Thoracic aorta (tissue), 2 donors: ENCODE results near the gene CDH15. TPM values are rescaled to one million over a fixed set of nuclear protein-coding genes. Genes with fewer than 3 reads are reported as not detected.
"Not testable (repeated sequence)": the region's sequence is repeated elsewhere in the genome, so short reads cannot be mapped to it uniquely, and the experiment has no call there.

Experiments
- ATAC-seq: fragments of 150-250 bp; one replicate; pipeline ENCODE4 v1.8.0; 2017; ENCODE audit warnings: low read depth; ENCODE audit not compliant: insufficient number of reproducible peaks, low FRiP score
- DNase-seq: peaks from one replicate; pipeline ENCODE4 v3.0.0-alpha.2; 2020; ENCODE audit warnings: low spot score
- H3K27ac ChIP-seq, 2 donors: fragments of 200-600 bp; sonication (generic); 1 replicate in 1 of 2; 2 replicates in 1 of 2; pipeline ENCODE4 v1.5.1; 2016; ENCODE audit warnings: mild to moderate bottlenecking in 2 of 2, moderate library complexity in 2 of 2
- H3K27me3 ChIP-seq: fragments of 200-600 bp; sonication (generic); replicated peaks from 2 replicates; pipeline ENCODE4 v1.6.0; 2016; ENCODE audit warnings: mild to moderate bottlenecking; ENCODE audit not compliant: insufficient read depth
- H3K36me3 ChIP-seq: fragments of 200-600 bp; sonication (generic); one replicate; pipeline ENCODE4 v1.5.1; 2016
- H3K4me1 ChIP-seq, 2 donors: fragments of 200-600 bp; sonication (generic); 1 replicate in 1 of 2; 2 replicates in 1 of 2; pipeline versions ENCODE4 v1.5.1 to v1.6.0; 2016; ENCODE audit warnings: low read depth in 2 of 2, mild to moderate bottlenecking in 1 of 2; ENCODE audit not compliant: control insufficient read depth in 1 of 2
- H3K4me3 ChIP-seq: fragments of 200-600 bp; sonication (generic); 2 replicates; pipeline ENCODE4 v1.5.1; 2016; ENCODE audit warnings: mild to moderate bottlenecking
- H3K9me3 ChIP-seq: fragments of 200-600 bp; sonication (generic); 2 replicates; pipeline ENCODE4 v1.5.1; 2016
- total RNA-seq, 2 donors: library from RNA; depleted of rRNA; stranded (reverse); fragments of >200 nt; gene quantifications; one replicate each; pipeline versions ENCODE4 v1.1.0 to v1.2.3, GENCODE V29; 2016
- TF ChIP-seq, protein P1 (sequence below): fragments of 200-600 bp; sonication (generic); IDR thresholded peaks from one replicate; pipeline ENCODE4 v1.5.1; 2019; ENCODE audit warnings: antibody characterized with exemption

The CDH15 gene
- total RNA-seq, 2 donors from 2014 or later: 1.4 TPM; not detected in 1

DNA sequence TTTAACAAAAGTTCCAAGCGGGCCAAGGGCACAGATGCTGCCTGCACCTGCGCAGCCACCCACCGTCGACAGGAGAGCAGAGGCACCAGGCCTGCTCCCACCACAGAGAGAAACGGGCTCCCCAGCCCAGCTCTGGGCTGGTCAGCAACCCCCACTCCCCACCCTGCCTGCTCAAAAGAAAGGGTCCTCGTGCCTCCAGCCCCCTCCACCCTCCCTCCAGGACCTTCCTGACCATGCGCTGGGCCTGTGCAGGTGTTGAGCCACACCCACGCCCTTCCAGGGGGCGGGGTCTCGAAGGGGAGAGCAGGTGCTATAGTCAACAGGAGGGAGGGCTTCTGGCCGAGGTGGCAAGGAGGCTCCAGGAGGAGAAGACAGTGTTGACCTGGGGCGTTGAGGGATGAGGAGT, 71.2 kb downstream of the CDH15 start:
- DNase-seq: no peak
- no peaks in the 10 kb centered on the region for H3K9me3 ChIP-seq
- H3K27ac ChIP-seq: no peak overlapping the region
- TF ChIP-seq, protein P1, sequence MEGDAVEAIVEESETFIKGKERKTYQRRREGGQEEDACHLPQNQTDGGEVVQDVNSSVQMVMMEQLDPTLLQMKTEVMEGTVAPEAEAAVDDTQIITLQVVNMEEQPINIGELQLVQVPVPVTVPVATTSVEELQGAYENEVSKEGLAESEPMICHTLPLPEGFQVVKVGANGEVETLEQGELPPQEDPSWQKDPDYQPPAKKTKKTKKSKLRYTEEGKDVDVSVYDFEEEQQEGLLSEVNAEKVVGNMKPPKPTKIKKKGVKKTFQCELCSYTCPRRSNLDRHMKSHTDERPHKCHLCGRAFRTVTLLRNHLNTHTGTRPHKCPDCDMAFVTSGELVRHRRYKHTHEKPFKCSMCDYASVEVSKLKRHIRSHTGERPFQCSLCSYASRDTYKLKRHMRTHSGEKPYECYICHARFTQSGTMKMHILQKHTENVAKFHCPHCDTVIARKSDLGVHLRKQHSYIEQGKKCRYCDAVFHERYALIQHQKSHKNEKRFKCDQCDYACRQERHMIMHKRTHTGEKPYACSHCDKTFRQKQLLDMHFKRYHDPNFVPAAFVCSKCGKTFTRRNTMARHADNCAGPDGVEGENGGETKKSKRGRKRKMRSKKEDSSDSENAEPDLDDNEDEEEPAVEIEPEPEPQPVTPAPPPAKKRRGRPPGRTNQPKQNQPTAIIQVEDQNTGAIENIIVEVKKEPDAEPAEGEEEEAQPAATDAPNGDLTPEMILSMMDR: no peak
- H3K4me3 ChIP-seq: no peak overlapping the region
- no peaks in the 10 kb centered on the region for H3K27me3 ChIP-seq
- peaks cover 4 to 16% of the 10 kb centered on the region in 2 donors for H3K4me1 ChIP-seq
- no peak for ATAC-seq
- H3K36me3 ChIP-seq: no peaks in the 10 kb centered on the region

DNA sequence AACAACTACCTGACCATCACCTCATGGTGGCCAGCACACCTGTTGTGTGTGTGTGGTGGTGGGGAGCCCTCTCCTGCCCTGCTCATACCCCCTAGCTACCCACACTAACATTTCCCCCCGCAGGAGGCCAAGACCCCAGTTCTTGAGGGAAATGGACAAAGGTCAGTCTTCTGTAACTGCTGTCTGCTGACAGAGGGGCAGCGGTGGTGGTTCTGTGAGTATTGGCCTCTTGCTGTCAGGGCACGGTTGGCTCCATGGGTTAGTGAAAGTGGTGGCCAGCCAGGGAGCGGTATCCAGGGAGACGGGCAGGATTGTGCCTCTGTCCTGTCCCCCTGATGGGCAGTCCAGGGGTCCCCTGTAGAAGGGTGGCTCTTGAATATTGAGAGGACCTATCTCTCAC, 72.1 kb downstream of the CDH15 start:
- Histone ChIP-seq H3K4me1 (peaks cover 4 to 16% of the 10 kb centered on the region in 2 donors), H3K9me3 (no peaks in the 10 kb centered on the region), H3K4me3 (no peak overlapping the region), H3K27ac (no peak overlapping the region), H3K27me3 (no peaks in the 10 kb centered on the region), H3K36me3 (no peaks in the 10 kb centered on the region)
- TF ChIP-seq, protein P1: no peak
- DNase-seq: no peak
- ATAC-seq: no peak

DNA sequence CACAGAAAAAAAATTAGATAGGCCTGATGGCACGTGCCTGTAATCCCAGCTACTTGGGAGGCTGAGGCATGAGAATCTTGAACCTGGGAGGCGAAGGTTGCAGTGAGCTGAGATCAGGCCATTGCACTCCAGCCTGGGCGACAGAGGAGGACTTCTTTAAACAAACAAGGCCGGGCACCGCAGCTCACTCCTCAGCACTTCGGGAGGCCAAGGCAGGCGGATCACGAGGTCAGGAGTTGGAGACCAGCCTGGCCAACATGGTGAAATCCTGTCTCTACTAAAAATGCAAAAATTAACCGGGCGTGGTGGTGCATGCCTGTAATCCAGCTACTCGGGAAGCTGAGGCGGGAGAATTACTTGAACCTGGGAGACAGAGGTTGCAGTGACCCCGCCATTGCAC, 72.7 kb downstream of the CDH15 start:
- not testable (repeated sequence) for H3K4me3 ChIP-seq, ATAC-seq, H3K9me3 ChIP-seq, DNase-seq, H3K27me3 ChIP-seq, H3K27ac ChIP-seq, H3K36me3 ChIP-seq
- peaks cover 4 to 16% of the 10 kb centered on the region in 2 donors for H3K4me1 ChIP-seq

DNA sequence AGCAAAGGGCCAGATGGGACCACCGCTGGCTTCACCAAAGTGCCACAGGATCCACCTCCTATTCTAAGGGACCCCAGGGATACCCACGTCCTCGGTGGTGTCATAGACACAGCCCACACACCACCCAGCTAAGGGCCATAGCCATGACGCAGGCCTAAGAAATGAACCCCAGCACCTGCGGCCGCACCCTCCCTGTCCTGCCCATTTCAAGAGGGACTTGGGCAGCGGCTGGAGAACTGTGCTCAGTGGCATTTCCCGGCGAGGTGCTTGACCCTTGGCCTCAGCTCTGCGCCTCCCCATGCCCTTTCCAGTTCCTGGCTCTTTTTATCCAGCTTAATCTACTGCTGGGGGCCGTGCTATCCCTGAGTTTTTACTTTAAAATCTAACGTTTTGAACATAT, 73.2 kb downstream of the CDH15 start:
- no peaks in the 10 kb centered on the region for H3K9me3 ChIP-seq
- TF ChIP-seq, protein P1: no peak
- no peak for ATAC-seq
- H3K27me3 ChIP-seq: no peaks in the 10 kb centered on the region
- H3K36me3 ChIP-seq: no peaks in the 10 kb centered on the region
- H3K27ac ChIP-seq: no peak overlapping the region
- no peak overlapping the region for H3K4me3 ChIP-seq
- peaks cover 4 to 16% of the 10 kb centered on the region in 2 donors for H3K4me1 ChIP-seq
- no peak for DNase-seq

Other genes starting within 250 kb of the CDH15 start
- 1 to 10 TPM; 3.9 to 6.6 TPM for gene CBFA2T3, start 194.5 kb upstream of the CDH15 start, total RNA-seq
- gene ACSF3, start 77.9 kb upstream of the CDH15 start, total RNA-seq: 10 to 100 TPM; 24.1 to 41.7 TPM
- gene SLC22A31, start 28.8 kb downstream of the CDH15 start, total RNA-seq: under 1 TPM in 1 of 2 donors, not detected in 1; 0.81 TPM
- 10 to 100 TPM; 17.1 to 27.2 TPM for gene ZNF778, start 46.0 kb downstream of the CDH15 start, total RNA-seq